ENCODE results near the gene RAD51C. TPM values are rescaled to one million over a fixed set of nuclear protein-coding genes. Genes with fewer than 3 reads are reported as not detected.
"Not testable (repeated sequence)": the region's sequence is repeated elsewhere in the genome, so short reads cannot be mapped to it uniquely, and the experiment has no call there.

Gene RAD51C
- total RNA-seq, 1 donor from 2014 or later: 38.5 TPM

DNA sequence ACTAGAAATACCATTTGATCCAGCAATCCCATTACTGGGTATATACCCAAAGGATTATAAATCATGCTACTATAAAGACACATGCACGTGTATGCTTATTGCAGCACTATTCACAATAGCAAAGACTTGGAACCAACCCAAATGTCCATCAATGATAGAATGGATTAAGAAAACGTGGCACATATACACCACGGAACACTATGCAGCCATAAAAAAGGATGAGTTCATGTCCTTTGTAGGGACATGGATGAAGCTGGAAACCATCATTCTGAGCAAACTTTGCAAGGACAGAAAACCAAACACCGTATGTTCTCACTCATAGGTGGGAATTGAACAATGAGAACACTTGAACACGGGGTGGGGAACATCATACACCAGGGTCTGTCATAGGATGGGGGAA lies 14.1 kb upstream of the RAD51C start:
- DNase-seq; intact Hi-C loops (cut with DNase I); ATAC-seq (ENCODE audit: poor library complexity): not testable (repeated sequence)

- DNase-seq (no peak), ATAC-seq (ENCODE audit: poor library complexity) (peak; percentile 61)
- intact Hi-C loops (cut with DNase I): no loop called here
These were observed 13.0 kb upstream of the RAD51C start for GRCh38 chr17:58679263-58680037.

DNA sequence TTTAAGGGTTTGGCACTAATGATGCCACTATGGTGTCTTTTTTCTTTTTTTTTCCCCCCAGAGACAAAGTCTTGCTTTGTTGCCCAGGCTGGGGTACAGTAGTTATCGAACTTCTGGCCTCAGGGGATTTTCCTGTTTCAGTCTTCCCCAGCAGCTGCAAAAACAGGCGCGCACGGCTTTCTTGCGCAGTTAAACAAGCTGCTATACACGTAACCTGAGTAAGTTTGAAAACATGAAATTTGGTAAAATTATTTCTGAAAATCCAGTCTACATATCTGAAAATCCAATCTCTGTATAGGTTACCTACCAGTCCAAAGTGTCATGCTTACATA lies 12.4 kb upstream of the RAD51C start:
- ATAC-seq (ENCODE audit: poor library complexity) (peak; percentile 31), DNase-seq (no peak)
- intact Hi-C loops (cut with DNase I): no loop called here

- intact Hi-C loops (cut with DNase I): no loop called here
- ATAC-seq (ENCODE audit: poor library complexity) (no peak), DNase-seq (no peak)
These were observed 8.4 kb upstream of the RAD51C start for GRCh38 chr17:58684003-58684402.

DNA sequence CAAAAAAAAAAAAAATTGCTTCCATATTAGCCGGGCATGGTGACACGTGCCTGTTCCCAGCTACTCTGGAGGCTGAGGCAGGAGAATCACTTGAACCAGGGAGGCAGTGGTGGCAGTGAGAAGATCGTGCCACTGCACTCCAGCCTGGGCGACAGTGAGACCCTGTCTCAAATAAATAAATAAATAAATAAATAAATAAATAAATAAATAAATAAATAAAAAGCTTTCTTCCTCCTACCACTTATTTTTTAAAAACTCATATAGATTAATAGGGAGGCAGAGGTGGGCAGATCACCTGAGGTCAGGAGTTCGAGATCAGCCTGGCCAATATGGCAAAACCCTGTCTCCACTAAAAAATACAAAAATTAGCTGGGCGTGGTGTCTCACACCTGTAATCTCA lies 7.9 kb upstream of the RAD51C start:
- intact Hi-C loops (cut with DNase I); ATAC-seq (ENCODE audit: poor library complexity): not testable (repeated sequence)

DNA sequence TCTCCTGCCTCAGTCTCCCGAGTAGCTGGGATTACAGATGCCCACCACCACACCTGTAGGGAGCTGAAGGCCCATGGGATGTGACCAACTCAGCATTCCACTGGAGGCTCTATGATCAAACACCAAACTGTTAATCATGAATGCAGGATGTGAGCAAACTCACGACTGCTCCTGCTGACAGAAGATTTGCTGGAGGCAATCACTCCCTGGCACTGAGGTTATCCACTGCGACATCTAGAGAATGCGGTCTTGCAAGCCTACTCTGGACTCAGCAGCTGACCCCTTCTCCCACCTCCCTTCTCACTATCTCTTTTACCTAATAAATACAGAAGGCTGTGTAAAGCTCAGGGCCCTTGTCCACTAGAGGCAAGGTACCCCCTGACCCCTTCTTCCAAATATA lies 5.4 kb upstream of the RAD51C start:
- DNase-seq (no peak), ATAC-seq (ENCODE audit: poor library complexity) (no peak)
- intact Hi-C loops (cut with DNase I): no loop called here

More for the DNA sequence above, 7.9 kb upstream of the RAD51C start:
- DNase-seq: not testable (repeated sequence)

DNA sequence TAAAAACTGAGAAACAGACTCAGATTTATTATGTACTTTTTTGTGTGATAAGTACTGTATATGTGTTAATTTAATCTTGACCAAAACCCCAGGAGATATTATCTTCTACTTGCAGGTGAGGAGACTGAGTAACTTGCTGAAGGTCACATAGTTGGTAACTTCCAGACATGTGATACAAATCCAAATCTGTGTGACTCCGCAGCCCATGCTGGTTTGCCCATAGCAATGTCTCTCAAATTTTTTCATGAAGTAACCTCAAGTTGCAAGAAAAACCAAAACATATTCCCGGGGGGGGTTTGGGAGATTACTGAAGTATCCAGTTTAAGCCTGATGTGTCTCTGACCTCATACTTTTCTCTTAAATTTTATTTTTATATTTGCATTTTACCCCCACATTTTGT lies 3.9 kb upstream of the RAD51C start:
- intact Hi-C loops (cut with DNase I): no loop called here
- no peak for DNase-seq
- no peak for ATAC-seq (ENCODE audit: poor library complexity)

- intact Hi-C loops (cut with DNase I); ATAC-seq (ENCODE audit: poor library complexity); DNase-seq: not testable (repeated sequence)
These were observed 2.4 kb upstream of the RAD51C start for GRCh38 chr17:58690033-58690432.

DNA sequence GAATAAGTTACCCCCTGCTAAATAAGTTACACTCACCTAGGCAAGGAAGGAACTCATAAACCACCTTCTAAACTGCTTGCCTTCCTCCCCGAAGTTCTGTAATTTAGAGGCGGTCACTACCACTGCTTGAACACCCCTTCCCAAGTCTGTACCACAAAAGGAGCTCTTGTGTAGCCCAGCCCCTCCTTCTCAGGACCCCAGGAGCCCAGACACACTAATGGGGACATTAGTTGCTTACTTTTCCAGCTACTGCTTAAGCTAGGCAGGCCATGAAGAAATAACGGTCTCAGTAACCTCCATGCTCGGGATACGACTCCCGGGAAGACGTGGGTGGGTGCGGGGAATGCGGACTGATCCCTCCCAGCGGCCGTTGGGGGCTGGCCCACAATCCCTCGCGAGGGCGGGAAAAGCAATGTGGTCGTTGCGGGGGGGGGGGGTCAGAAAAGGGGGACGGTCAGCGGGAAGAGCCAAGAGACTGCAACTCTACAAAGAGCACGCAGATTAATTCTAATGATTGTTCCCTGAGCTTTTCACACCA lies 632 bp upstream of the RAD51C start, which contains the start of gene TEX14:
TSS of gene TEX14 (minus strand) at position 345 of the 538 bp plus-strand sequence. CDS start 40,044 bp downstream, outside the sequence.
- intact Hi-C loops (cut with DNase I): no loop called here
- DNase-seq: no peak
- no peak for ATAC-seq (ENCODE audit: poor library complexity)

DNA sequence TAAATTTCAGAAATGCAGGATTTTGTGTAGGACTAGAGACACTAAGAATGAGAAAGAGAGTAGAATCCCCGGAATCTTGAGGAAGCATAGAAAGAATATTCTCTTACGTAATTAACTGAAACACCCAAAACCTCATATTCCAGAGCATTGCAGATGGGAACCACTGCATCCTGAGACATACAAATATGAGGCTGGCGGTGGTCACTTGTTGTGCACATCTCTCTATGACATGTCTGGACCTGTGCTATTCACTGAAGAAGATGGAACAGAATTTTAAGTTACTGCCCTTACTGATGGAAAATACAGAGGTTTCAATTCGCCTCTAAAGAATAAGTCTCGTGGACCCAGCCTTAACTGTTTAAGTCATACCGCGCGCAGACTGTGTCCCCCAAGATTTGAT lies 806 bp downstream of the RAD51C start:
- DNase-seq (no peak), ATAC-seq (ENCODE audit: poor library complexity) (no peak)
- intact Hi-C loops (cut with DNase I): no loop called here

GRCh38 chr17:58693751-58694150 lies 1.3 kb downstream of the RAD51C start:
- no peak for DNase-seq
- intact Hi-C loops (cut with DNase I): no loop called here
- no peak for ATAC-seq (ENCODE audit: poor library complexity)

DNA sequence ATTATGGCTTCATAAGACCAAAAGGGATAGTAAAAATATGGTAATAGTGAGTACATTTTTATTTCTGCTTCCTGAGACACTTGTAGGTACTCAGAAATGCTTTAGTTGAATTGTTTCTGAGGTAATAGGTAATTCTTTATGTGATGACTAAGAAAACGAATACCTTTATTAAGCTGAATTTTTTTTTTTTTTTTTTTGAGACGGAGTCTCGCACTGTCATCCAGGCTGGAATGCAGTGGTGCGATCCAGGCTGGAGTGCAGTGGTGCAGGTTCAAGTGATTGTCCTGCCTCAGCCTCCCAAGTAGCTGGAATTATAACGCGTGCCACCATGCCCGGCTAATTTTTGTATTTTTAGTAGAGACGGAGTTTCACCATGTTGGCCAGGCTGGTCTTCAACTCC lies 1.9 kb downstream of the RAD51C start:
- ATAC-seq (ENCODE audit: poor library complexity): no peak
- intact Hi-C loops (cut with DNase I): no loop called here
- no peak for DNase-seq

DNA sequence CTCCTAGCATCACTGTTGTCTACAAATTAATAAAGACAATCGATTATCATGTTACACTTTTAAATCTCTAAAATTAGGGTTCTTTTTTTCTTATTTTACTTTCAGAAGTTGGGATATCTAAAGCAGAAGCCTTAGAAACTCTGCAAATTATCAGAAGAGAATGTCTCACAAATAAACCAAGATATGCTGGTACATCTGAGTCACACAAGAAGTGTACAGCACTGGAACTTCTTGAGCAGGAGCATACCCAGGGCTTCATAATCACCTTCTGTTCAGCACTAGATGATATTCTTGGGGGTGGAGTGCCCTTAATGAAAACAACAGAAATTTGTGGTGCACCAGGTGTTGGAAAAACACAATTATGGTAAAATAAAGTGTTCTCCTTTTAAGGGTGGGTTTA lies 2.4 kb downstream of the RAD51C start:
- ATAC-seq (ENCODE audit: poor library complexity) (no peak), DNase-seq (no peak)
- intact Hi-C loops (cut with DNase I): no loop called here

GRCh38 chr17:58699771-58700170 lies 7.4 kb downstream of the RAD51C start:
- no peak for DNase-seq
- no peak for ATAC-seq (ENCODE audit: poor library complexity)
- intact Hi-C loops (cut with DNase I): no loop called here

DNA sequence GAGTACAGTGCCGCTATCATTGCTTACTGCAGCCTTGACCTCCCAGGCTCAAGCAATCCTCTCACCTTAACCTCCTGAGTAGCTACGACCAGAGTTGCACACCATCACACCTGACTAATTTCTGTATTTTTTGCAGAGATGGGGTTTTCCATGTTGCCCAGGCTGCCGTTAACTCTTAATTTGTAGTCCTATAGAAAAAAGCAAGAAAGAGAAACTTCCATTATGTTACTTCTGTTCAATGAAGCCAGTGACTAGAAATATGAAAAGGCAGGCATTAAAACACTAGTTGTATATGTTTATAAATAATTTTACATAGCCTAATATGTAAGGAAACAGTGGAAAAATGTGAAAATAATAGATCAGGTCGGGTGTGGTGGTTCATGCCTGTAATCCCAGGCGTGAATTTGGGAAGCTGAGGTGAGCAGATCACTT lies 9.7 kb downstream of the RAD51C start:
- no peak for ATAC-seq (ENCODE audit: poor library complexity)
- no peak for DNase-seq
- intact Hi-C loops (cut with DNase I): no loop called here

DNA sequence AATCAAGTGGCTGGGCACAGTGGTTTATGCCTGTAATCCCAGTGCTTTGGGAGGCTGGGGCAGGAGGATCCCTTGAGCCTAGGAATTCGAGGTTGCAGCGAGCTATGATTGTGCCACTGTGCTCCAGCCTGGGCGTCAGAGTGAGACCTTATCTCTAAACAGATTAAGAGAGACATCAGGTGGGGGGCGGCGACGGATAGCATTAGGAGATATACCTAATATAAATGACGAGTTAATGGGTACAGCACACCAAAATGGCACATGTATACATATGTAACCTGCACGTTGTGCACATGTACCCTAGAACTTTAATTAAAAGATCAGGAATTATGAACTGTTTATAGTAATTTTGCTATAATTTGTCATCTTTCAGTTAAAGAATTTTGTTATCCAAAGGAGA lies 10.3 kb downstream of the RAD51C start:
- ATAC-seq (ENCODE audit: poor library complexity): no peak
- intact Hi-C loops (cut with DNase I): no loop called here
- DNase-seq: no peak

GRCh38 chr17:58703137-58703915 lies 10.9 kb downstream of the RAD51C start:
- ATAC-seq (ENCODE audit: poor library complexity) (no peak), DNase-seq (no peak)
- intact Hi-C loops (cut with DNase I): no loop called here

DNA sequence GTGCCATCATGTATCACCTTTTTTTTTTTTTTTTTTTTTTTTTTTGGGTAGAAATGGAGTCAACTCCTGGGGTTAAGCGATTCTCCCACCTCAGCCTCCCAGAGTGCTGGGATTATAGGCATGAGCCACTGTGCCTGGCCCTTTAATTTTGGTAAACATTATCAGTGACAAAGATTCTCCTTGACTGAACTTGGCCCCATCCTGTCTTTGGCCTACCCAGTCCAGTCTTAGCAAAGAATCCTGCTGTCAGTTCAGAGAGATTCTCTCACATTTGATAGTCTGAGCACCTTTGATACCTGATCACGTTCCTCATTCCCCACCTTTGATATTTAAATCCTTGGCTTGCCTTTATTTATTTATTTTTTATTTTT lies 11.5 kb downstream of the RAD51C start:
- DNase-seq (no peak), ATAC-seq (ENCODE audit: poor library complexity) (no peak)
- intact Hi-C loops (cut with DNase I): no loop called here

GRCh38 chr17:58706351-58707140 lies 14.1 kb downstream of the RAD51C start:
- intact Hi-C loops (cut with DNase I): no loop called here
- DNase-seq (no peak), ATAC-seq (ENCODE audit: poor library complexity) (no peak)

Measured in Right ventricle myocardium superior (tissue), 1 donor.